ENCODE measurements around the gene ZNF699.
"Not testable (repeated sequence)": the region's sequence is repeated elsewhere in the genome, so short reads cannot be mapped to it uniquely, and the experiment has no call there.

The ZNF699 gene

GRCh38 chr19:9309139-9309973, at the start of gene ZNF699:
Gene ZNF699 (minus strand): TSS chr19:9309838. CDS start chr19:9305119, 4,719 bp downstream.
- DNase-seq: peak; percentile 98 to 99

DNA sequence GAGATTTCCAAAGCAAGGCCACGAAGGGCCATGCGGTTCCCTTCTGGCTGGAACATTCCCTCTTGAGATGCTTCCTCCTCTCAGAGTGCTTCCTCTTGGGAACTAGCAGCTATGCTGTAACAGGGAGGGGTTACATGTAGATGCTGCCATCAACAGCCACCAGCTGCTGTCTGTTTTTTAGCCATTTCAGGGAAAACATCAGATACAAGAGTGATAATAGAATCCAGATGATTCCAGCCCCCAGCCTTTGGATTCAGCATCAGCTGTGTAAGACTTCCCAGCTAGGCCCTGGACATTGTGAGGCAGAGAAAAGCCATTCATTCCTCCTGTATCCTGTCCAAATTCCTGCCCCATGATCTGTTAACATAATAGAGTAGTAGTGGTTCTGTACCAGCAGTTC, 45.0 kb upstream of the ZNF699 start:
- no peak for DNase-seq

DNA sequence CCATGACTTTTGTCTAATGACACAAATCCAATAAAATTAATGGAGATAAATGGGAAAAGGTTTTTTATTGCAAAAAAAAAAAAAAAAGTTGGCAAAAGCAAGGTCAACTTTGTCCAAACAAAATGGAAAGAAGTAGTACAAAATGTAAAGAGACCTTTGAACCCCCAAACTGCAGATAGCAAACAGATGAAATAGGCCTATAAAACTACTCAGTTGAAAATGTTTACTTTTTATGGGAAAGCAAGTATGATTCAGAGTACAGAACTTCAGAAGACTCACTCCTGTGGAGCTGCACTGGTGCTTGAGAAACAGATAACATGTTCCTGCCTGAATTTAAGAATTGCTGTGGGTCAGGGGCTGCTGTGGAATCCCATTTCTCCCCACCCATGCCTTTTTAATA, 43.4 kb upstream of the ZNF699 start:
- no peak for DNase-seq

DNA sequence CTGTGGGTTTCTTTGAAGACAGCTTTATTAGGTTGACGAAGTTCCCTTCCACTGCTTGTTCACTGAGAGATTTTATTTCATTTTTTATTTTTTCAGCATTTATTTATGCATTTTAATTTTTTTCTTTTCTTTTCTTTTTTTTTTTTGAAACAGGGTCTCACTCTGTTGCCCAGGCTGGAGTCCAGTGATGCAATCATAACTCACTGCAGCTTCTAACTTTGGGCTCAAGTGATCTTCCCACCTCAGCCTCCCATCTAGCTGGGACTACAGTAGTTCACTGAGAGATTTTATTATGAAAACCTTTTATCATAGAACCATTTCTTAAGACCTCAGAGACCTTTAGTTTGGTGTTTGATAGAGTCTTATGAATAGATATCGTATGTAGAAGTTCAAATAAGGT, 42.9 kb upstream of the ZNF699 start:
- no peak for DNase-seq

GRCh38 chr19:9348671-9349070, 39.0 kb upstream of the ZNF699 start:
- no peak for DNase-seq

DNA sequence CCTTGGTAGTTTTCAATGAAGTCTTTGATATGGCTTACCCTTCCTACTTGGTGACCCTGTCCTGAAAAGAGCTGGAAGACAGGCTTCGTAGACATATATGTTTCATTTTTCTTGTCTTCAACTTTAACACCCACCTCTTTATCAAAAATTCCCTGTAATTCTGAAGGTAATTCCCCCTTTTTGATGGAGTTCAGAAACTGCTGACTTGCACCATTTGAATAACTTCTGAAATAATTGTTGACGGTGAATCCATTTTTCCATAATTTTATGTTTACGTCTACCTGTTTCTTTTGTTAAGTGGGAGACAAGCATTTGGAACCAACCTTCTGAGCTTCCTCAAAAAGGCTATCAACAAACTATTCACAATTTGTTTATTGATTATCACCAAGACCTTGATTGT, 38.6 kb upstream of the ZNF699 start:
- no peak for DNase-seq

- no peak for DNase-seq
Measured at GRCh38 chr19:9345005-9345404, 35.4 kb upstream of the ZNF699 start.

DNA sequence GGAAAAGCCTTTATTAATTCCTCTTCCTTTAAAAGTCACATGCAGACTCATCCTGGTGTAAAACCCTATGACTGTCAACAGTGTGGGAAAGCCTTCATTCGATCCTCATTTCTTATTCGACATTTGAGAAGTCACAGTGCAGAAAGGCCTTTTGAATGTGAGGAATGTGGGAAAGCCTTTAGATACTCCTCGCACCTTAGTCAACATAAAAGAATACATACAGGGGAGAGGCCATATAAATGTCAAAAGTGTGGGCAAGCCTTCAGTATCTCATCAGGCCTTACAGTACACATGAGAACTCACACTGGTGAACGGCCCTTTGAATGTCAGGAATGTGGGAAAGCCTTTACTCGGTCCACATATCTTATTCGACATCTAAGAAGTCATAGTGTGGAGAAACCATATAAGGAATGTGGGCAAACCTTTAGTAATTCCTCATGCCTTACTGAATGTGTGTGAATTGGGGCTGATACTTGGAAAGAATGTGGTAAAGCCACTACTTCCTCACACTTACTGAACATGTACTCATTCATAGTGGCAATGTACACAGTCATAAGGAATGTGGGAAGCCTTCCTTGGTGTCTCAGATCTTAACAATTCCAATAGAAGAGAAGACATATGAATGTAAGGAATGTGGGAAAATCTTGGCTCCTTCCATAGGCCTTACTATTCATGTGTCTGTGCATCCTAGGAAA, 33.1 kb upstream of the ZNF699 start:
- no peak for DNase-seq

DNA sequence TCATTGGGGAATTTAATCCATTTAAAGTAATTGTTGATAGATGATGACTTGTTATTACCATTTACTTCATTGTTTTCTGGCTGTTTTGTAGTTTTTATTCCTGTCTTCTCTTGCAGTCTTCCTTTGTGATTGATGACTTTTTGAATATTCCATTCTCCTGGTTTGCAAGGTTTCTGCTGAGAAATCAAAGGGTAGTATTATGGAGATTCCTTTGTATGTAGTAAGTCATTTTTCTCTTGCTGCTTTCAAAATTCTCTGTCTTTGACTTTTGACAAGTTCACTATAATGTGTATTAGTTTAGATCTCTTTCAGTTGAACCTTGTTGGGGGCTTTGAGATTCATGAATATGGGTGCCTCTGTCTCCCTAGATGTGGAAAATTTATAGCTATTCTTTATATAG, 20.4 kb upstream of the ZNF699 start:
- DNase-seq: no peak

- DNase-seq: no peak
Measured at GRCh38 chr19:9324584-9324962, 14.9 kb upstream of the ZNF699 start.

DNA sequence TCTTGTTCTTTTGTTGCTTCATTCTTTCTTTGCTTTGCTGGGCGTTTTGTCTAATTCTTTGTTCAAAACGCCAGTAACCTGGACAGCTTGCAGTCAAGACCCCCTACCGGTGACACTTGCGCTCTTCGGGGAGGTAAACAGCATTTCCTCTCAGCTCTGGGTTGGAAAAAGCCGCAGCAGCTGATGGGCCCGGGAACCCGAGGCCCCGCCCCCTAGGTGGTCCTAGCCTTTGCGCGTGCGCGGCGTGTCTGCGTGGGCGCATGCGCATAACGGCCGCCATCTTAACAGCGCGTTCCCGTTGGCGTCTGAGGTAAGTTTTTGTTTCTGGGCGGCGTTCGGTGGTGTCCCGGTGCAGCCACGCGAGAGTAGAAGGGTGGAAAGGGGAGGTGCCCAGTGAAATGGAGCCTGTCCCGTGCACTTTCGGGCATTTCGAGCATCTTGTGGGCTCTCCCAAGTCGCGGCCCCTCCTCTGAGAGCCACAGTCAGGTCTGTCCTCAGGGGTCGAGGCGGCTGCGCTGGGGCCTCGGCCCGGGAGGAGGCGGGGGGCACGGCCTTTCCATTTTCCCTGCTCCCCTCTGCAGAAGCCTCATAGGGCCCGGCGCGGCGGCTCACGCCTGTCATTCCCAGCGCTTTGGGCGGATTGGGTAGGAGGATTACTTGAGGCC, 14.4 kb upstream of the ZNF699 start, which contains the start of gene ZNF559:
ZNF559 (plus strand) TSS at position 261 of the 665 bp plus-strand sequence. CDS start 14,371 bp downstream, outside the sequence.
- DNase-seq: peak; percentile 95 to 97

DNA sequence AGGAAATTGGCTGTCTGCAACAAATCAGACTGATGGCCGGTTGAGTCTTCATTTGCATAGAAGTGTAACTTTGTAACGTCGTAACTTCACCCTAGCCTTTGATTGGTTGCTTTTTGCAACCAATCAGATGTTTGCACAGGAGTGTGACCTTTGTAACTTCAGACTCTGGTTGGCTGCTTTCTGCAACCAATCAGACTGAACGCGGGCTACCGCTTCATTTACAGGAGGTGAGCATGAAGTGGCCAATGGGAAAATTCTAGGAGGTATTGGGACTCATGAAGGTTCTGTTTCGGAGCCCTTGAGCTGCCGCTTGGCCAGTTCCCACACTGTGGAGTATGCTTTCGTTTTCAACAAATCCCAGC, 13.9 kb upstream of the ZNF699 start:
- DNase-seq: peak; percentile 66 to 87

GRCh38 chr19:9322201-9322600, 12.6 kb upstream of the ZNF699 start:
- DNase-seq: not testable (repeated sequence)

GRCh38 chr19:9321756-9322155, 12.1 kb upstream of the ZNF699 start:
- not testable (repeated sequence) for DNase-seq

DNA sequence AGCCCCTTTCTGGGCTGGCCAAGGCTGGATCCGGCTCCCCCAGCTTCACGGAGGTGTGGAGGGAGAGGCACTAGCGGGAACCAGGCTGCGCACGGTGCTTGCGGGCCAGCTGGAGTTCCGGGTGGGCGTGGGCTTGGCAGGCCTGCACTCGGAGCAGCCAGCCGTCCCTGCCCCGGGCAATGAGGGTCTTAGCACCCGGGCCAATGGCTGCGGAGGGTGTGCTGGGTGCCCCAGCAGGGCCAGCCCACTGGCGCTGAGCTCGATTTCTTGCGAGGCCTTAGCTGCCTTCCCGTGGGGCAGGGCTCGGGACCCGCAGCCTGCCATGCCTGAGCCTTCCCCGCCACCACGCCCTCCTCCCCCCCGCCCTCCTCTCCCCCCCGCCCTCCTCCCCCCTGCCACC, 11.7 kb upstream of the ZNF699 start:
- DNase-seq: no peak

DNA sequence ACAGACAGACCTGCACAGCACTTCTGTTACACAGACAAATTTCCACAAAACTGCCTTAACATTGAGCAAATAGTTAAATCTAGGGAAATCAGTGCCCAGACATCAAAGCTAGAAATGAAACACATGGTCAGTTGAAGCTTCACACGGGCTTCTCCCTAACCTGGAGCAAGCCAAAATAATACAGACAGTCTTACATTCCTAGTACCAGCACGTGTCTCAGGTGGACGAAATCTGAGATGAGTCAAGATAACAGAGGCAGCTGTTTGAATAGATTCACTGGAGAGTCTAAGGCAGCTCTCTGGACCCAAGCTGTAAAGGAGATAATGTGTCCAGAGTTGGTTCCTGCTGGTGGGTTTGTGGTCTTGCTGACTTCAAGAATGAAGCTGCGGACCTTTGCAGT, 4.1 kb upstream of the ZNF699 start:
- no peak for DNase-seq

DNA sequence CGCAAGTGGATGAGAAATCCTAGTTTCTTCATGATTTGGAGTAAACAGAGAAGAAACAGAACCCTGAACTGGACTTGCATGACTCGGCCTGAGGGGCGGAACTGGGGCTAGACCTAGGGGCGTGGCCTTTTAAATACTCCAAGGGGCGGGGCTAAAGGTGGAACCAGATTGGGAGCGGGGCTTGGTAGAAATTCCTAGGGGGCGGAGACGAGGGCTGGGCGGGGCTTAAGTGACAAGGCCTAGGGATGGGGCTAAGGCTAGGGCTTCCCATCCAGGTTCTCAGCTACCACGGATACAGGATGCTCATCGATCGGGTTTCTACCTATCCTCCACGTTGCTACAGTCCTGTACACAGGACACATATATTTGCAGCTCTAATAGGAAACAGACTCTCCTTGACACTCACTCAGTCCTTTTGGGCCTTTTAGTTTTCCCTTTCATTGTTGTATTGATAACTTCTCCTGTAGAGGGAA, 372 bp upstream of the ZNF699 start:
- peak; percentile 96 to 97 for DNase-seq

DNA sequence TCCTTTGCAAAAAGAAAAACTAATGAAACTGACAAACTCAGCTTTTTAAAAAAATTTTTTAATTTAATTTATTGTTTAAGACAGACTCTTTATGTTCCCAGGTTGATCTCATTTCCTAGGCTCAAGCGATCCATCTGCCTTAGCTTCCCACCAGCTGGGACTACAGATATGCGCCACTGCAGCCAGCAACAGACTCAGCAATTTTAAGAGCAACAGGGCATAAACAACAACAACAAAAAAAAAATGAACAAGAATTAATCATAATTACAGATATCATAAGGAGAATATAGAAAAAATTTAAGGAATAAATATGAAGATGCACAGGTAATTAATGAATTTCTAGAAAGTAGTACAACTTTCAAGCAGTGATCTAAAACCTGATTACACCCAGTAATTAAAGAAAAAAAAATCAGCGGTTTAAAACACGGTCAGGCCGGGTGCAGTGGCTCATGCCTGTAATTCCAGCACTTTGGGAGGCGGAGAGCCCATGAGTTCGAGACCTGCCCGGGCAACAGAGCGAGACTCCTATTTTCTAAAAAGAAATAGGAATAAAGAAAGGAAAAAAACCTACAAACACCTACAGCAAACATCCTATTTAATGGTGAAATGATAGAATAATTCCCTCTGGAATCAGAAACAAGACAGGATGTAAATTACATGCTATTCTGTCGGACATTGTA, 1.4 kb downstream of the ZNF699 start:
- no peak for DNase-seq

DNA sequence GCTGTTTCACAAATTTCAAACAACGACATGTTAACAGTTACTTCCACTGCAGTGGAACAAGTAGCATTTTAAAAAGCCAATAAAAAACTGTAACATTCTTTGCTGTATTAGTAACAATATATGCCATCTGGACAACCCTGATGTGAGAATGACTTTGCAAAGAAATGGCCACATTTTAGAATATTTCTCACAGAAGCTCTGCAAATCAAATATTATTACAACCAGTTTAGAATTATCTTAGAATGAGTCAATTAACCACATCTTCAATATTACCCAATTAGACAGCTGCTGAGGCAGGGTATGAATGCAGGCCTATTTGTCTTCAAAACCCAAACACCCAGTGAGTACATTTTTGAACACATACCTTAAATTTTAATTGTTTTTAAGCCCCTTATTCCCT, 3.2 kb downstream of the ZNF699 start:
- no peak for DNase-seq

DNA sequence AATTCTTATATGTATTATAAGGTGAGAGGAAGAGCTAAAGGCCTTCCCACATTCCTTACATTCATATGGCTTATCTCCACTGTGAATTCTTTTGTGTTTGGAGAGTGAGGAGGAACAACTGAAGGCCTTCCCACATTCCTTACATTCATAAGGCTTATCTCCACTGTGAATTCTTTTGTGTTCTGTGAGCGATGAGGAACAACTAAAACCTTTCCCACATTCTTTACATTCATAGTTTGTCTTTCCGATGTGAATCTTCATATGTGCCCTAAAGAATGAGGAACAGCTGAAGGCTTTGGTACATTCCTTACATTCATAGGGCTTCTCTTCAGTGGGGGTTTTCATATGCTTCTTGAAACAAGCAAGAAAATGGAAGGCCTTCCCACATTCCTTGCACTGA, 13.3 kb downstream of the ZNF699 start:
- no peak for DNase-seq

DNA sequence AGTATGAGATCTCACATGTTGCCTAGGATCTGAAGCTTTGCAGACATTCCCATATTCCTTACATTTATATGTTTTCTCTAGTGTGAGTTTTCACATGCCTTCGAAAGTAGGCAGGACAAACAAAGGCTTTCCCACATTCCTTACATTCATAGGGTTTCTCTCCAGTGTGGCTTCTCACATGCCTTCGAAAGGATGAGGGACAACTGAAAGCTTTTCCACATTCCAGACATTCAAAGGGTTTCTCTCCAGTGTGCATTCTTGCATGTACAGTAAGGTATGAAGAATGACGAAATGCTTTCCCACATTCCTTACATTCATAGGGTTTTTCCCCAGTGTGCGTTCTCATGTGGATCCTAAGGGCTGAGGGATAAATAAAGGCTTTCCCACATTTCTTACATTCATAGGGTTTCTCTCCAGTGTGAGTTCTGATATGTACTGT, 14.2 kb downstream of the ZNF699 start:
- no peak for DNase-seq

DNA sequence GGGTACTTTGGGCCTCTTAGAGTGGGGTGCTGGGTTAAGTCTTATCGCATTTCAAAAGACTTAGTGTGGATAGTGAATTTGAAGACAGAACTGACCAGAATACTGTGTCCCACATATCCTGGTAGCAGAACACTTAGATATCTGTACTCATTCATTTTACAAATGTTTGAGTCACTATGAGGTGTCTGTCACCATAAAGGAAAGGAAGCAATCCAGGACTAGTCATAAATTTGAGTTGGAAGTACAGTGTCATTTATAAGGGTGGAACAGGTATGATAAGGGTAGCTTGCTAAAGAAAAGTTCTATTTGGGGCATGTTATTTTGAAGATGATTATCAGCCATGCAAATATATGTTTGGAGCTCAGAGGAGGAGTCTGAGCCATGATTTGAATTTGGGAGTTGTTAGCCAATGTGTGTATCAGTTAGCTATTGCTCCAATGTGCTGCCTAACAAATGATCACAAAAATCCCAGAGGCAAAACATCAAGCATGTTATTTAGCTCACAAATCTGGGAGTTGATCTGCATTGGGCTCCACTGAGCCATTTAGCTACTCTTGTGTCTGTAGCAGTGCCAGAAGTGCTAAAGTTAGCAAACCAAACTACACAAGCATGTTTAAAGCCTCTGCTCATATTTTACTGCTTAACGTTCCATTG, 20.3 kb downstream of the ZNF699 start:
- DNase-seq: no peak
